TTC549 (cell line): Measurements from ENCODE around the gene RIN2.
"Not testable (repeated sequence)": the region's sequence is repeated elsewhere in the genome, so short reads cannot be mapped to it uniquely, and the experiment has no call there.

Experiments
- FAIRE-seq: peaks from 2 replicates; lab custom pipeline; 2012; peaks lifted over from hg19 to GRCh38; lab: Jason Lieb, UNC

RIN2 gene

DNA sequence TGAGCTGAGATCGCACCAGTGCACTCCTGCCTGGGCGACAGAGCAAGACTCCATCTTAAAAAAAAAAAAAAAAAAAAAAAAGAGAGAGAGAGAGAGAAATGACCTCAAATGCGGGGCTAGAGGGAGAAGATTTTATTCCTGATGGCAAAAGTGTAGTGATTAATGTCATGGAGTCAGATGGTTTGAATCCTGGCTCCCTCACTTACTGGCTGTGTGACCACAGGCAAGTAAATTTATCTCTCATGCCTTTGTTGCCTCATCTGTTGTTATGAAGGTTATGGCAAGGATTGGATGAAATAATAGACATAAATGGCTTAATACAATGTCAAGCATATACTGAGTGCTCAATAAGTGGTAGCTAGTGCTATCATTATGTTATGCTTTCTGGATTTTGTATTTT is 29.3 kb downstream of the RIN2 start:
- FAIRE-seq: no peak

DNA sequence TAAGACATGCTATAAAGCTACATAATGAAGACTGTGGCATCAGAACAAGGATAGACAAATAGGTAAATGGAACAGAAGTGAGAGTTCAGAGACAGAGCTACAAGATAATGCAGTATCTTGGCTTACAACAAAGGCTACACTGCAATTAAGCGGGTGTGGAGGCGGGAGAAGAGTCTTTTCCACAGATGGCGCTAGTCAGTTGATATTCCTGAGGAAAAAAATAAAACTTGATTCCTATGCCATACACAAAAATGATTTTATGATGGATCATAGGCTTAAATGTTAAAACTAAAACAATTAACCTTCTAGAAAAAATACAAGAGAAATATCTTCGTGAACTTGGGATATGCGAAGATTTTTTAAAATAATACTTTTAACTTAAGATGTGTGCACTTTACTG is 31.0 kb downstream of the RIN2 start:
- no peak for FAIRE-seq

DNA sequence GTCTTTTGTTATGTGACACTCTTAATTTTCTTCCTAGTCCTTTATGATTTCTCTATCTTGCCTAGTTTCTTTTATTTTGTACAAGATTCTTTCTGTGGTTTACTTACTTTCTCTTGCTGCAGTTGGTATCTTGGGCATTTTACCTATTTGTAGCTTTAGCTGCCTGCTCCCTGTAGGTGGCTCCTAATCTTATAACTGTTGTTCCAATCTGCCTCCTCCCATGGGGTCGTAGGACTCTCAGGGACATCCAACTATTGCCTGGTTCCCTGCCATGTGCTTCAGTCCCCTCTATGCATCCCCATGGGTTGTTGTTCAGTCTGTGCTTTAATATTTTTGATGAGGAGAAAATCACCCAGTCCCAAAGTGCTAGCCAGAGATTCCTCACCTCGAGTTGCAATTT is 31.4 kb downstream of the RIN2 start:
- FAIRE-seq: no peak

DNA sequence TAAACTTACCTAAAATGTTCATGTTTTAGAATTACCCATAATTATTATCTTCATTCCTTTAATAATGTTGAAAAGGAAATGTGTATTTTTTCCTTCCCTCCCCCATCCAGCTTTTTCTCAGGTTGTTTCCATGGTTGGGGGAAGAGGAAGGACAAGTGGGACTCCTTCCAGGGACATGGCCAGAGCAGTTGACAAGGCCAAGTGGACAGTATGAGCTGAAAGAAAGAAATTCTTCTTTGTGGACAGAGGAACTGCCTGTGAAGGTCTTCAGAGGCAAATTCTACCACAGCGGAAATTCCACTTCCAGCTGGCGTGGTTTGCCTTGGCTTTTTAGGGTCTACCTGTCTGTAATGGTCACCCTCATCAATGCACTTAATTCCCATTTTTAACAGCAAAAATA is 33.8 kb downstream of the RIN2 start:
- no peak for FAIRE-seq

DNA sequence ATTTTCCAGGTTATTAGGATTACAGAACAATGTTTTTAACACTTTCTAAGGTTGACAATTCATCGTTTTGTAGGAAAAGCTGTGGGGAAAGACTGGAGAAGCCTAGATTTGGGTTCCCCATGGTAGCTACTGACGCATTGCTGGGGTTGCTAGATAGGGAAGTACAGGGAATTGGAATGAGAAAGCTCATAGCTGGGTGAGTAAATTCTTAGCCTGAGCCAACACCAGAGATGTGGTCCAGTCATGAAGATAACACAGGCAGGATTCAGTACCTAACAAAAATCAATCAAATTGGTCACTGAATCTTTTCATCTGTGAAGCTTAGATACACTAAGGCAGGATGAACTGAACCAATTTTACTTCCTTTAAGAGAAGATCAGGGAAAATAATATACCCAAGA is 35.7 kb downstream of the RIN2 start:
- FAIRE-seq: no peak

DNA sequence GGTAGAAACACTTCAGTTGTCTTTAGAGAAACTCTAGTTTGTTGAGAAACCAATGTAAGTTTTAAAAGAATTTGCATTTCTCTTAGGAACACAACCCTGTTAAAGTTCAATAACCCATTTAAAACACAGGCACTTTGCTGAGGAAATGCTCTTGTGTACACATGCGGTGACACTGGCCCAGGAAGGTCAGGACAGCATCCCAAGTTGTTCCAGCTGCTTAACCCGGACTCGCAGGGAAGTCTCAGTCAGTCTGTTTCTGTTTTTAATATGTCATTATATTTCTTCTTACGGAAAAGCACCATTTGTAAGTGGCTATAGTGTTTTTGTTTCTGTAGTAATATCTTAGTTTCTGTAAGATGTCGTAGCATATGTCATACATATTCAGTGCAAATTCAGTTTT is 36.9 kb downstream of the RIN2 start:
- no peak for FAIRE-seq

DNA sequence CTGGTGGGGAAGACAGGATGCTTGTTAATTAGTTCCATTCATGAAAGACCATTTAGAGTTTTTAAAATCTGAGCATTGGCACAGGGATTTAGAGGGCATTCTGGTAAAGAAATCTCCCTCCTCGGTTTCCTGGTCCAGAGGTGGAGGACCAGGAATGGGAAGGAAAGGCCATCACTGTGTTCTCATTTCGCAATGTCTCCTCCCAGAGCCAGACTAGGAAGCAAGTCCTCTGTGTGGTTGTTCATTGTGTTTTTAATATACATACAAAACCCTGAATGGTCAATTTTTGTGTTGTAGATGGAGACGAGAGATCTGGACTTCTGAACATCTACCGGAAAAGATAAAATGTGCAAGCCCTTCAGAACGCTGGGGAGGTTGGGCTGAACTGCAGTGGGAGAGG is 41.3 kb downstream of the RIN2 start:
- no peak for FAIRE-seq

DNA sequence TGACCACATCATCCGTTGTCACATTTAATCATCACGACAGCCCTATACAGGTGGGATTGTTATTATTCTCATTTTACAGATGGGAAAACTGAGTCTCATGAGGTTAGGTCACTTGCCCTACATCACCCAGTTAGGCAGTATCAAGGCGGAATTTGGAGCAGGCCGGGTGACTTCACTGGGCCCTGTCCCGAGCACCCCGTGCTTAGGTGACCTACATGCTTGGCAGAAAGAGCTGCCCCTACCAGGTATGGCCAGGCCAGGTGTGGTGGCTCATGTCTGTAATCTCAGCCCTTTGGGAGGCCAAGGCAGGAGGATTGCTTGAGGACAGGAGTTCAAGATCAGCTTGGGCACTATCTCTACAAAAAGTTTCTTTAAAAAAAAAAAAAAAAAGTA is 44.0 kb downstream of the RIN2 start:
- FAIRE-seq: no peak

DNA sequence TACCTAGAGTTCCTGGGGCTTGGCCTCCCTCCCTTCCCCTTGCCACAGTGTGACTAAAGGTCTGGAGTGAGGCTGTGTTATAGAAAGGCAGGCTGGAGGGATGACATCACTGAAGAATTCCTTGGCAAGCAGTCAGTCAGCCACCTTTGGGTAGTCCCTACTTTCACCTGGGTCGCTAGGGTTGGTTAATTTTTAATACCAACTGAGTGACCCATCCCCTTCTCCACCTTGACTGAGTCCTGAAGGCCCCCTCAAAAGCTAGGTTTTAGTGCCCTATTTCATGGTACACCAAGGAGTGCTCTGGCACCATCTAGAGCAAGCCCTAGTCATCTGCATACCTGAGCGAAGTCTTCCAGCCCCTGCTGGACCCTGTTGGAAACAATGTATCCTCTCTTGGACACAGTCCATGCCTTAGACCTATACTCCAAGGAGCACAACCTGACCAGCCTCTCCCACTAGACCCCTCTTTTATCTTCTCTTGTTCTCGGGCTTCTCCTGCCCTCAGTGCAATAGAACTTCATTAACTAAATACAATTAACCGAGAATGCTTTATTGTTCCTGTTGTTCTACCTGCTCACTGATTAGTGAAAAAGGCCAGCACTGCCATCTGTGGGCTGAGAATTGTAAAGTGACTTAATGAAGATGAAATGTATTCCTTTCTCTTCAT is 44.6 kb downstream of the RIN2 start:
- no peak for FAIRE-seq

DNA sequence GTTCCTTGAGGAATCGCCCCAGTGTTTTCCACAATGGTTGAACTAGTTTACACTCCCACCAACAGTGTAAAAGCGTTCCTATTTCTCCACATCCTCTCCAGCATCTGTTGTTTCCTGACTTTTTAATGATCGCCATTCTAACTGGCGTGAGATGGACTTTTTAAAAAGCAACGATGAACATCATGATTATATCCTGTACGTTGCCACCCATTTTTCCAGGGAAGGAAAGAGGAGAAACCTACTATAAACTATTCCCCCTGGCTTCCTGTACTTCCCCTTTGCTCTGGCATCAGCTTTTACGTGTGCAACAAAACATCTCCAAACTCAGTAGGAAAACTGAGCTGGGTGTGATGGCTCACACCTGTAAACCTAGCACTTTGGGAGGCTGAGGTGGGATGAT is 48.2 kb downstream of the RIN2 start:
- FAIRE-seq: not testable (repeated sequence)

DNA sequence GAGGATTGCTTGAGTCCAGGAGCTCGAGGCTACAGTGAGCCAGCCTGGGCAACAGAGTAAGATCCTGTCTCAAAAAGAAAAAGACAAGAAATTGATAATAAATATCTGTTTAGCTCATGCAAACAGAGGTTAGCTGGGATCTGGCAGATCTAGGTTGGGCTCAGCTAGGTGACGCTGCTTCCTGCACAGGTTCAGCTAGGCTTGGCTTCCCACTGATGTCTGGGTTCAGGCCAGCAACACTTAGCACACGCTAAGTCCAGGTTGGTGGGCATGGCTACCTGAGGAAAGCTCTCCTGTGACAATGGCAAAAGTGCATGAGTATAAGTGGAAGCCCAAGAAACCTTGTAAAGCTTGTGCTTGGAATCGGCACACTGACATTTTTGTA is 48.7 kb downstream of the RIN2 start:
- FAIRE-seq: no peak

DNA sequence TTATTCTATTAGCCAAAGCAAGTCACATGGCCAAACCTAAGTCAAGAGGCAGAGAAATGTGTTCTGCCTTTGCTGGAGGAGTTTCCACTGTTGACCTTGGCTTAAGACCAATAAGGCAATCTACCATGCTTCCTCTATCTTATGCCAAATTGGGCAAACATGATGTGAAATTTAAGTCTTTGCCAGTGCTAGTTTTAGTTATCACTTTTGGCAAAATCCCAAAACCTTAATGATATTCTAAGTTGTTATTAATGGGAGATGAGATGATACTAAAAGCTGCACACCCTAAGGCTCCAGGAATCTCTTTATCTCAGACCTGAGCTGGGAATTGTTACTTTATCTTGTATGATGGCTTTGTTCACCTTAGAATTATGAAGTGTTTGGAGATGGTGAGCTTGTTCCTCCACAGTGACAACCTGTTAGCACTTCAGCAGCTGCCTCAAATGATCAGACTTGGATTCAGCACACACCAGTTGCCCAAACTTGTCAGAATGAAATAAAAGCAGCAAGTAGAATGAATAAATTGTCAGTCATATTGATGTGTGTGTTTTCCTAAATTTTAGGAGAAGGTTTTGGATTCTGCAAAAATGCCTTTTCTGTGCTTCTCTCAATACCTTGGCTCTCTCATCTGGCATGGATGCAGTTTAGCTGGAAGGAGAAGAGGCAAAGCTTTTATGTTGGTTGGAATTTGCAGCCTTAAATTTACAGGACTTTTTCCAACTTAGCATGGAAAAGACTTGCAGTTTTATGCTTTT is 49.3 kb downstream of the RIN2 start:
- FAIRE-seq: no peak
